Femur (tissue), 1 donor: ENCODE data around the gene KLHL40.

Experiments
- DNase-seq: peaks from one replicate; pipeline ENCODE4 v3.0.0-alpha.2; 2017

The KLHL40 gene

DNA sequence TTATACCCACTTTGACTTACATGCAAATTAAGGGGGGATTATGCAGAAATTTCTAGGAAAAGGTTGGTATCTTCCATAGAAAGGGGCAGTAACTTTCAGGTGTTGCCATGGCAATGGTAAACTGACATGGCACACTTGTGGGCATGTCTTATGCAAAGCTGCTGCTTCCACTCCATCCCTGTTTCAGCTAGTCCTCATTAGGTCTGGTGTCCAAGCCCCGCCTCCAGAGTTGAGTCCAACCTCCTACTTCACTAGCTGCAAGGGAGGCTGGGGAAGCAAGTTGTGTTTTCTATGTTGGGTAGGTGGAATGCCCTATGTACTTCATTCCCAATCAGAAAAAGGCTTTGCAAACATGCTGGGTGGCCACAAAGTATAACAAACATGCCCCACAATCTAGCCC is 14.7 kb upstream of the KLHL40 start:
- no peak for DNase-seq

GRCh38 chr3:42672515-42672914 is 12.8 kb upstream of the KLHL40 start:
- DNase-seq: no peak

DNA sequence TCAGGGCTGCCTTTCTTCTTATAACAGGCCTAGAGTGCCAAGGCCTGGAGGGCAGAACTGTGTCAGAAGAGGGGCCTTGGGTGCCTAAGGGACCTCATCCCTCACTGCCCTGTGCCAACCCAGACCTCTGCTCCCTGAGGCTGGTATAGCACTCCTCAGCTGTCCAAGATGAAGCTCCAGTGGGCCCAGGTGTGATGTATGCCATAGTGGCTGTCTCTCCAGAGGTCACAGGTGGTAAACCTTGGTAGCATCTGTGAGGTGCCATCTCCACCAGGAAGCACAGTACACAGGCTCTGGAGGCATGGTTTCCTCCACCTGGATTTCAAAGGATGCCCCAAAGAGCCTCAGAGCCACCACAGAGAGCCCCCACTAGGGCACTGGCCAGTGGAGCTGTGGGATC is 12.3 kb upstream of the KLHL40 start:
- DNase-seq: no peak

GRCh38 chr3:42674146-42674545 is 11.2 kb upstream of the KLHL40 start:
- DNase-seq: no peak

DNA sequence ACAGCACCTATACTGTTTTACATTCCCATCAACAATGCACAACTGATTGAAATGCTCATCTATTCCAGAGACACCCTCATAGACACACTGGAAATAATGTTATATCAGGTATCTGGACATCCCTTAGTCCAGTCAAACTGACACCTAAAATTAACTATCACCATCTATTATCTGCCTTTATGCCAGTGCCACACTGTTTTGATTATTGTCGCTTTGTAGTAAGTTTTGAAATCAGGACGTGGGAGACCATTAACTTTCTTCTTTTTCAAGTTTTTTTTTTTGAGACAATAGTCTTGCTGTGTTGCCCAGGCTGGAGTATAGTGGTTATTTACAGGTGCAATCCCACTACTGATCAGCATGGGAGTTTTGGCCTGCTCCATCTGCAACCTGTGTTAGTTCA is 9.4 kb upstream of the KLHL40 start:
- DNase-seq: no peak

- DNase-seq: no peak
Observed at GRCh38 chr3:42678447-42678846, 6.9 kb upstream of the KLHL40 start.

DNA sequence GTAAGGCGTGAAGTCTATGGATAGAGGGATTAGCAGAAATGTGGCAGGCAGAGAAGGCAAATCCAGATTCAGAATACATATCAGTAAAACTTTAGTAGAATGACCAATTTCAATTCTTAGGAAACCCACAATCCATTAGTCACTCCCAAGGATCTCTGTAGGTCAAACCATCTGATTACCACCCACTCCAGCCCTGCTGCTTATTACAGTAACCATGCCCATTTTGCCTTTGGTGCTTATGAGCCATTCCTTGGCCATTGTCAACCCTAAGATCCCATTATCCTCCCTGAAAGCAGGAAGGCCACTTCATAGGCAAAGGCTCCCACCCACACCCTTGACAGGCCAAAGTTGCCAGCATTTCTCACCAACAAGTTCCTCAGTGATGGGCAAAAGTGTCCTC is 5.1 kb upstream of the KLHL40 start:
- no peak for DNase-seq

DNA sequence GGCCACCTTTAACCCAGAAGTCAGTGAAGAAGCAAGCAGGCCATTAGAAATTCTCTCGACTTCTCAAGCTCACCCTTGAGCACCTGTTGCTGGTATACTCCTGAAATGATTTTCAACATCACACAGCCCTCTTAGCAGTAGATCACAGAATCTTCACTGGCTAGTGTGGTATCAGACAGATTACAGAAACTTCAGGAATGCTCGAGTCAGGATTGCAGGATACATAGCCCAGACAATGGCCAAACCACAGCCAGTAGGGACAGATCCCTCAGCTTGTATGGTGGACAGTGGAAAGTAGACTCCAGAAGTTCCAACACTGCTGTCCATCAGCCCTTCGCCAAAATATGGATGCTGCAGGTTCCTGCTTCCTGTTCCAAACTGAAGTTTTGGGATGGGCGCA is 4.5 kb upstream of the KLHL40 start:
- DNase-seq: no peak

DNA sequence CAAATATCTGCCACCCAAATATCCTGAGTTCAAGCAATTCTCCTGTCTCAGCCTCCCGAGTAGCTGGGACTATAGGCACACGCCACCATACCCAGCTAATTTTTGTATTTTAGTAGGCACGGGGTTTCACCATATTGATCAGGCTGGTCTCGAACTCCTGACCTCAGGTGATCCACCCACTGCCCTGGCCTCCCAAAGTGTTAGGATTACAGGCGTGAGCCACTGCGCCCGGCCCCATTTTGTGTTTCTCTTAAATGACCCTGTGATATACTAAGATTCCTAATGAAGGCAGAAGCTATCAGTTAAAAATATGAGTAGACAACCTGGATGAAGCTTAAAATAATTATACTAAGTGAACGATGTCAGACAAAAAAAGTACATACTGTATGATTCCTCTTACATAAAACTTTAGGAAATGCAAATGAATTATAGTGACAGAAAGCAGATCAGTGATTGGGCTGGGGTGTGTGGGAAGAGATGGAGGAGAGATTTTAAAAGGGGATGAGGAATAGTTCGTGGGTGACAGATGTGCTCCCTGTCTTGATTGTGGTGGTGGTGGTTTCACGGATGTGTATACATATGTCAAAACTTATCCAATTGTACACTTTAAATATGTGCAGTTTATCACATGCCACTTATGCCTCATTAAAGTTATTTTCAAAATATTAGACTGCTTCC is 3.8 kb upstream of the KLHL40 start:
- no peak for DNase-seq

GRCh38 chr3:42682301-42683070 is 2.9 kb upstream of the KLHL40 start:
- DNase-seq: no peak

- peak; percentile 54 for DNase-seq
Observed at GRCh38 chr3:42683875-42684598, 1.3 kb upstream of the KLHL40 start.

DNA sequence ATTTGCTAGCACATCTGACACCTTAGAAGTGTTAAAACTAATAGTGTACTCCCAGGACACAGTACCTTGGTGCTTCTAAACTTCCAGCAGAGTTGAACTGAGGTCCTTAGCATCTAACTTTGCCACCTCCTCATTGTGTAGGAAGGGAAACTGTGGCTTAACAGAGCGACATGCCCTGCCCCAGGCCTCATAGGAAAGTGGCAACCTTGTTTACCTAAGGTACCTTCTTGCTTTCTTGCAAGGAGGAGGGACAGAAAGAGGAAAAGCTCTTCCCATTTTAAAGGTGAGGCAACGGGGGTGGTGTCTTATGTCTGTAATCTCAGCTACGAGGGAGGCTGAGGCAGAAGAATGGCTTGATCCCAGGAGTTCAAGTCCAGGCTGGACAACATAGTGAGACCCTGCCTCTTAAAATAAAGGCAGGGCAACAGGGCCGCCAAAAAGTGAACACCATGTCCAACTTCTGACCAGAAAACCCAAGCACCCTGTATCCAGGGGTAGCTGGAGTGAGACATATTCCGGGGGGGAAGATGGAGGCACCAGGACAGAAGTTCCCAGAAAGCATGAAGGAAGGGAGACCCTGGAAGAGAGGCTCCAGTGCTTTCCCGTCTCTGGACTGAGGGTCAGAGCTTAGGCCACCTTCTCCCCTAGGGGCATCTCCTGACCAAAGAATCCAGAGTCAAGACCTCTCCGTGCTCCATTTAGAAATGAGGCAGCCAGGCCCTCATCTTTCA is 540 bp upstream of the KLHL40 start:
- no peak for DNase-seq

GRCh38 chr3:42685891-42686820 is 819 bp downstream of the KLHL40 start:
- DNase-seq: no peak

DNA sequence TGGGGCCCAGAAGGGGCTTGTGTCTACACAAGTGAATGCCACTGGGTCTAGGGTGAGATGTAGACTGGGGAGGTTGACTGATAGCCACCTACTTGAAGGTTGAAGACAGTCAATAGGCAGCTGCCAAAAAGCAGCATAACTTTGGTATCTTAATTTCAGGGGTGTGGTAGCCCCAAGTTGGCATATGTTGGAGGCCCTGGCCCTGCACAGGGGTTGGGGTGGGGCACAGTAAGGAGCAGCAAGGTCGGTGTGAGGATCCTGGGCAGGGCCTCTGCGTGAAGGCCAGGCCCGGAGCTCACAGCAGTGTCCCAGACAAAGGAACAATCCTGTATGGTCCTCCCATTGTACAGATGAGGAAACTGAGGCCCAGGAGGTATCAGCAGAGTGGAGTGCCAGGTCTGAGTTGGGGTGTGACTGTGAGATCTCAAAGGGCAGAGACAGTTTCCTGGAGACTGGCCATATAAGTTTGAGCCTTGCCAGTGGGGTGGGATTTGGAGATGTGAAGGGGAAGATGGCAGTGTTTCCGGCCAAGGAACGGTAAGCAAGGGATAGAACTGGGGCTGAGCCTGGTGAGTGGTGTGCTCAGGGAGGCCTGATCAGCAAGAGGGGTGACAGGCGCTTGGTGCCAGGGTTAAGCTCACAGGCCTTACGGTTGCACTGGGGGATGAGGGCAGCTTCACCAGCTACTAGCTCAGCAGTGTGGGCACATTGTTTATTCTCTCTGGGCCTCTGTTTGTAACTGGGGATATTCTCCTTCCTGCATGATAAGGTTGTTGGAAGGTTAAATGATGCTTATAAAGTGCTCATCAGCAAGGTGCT is 1.7 kb downstream of the KLHL40 start:
- no peak for DNase-seq

GRCh38 chr3:42688016-42688415 is 2.7 kb downstream of the KLHL40 start:
- no peak for DNase-seq

- DNase-seq: no peak
Observed at GRCh38 chr3:42688487-42689420, 3.4 kb downstream of the KLHL40 start.

GRCh38 chr3:42689421-42690014 is 4.2 kb downstream of the KLHL40 start:
- DNase-seq: no peak

GRCh38 chr3:42690191-42690590 is 4.9 kb downstream of the KLHL40 start:
- no peak for DNase-seq
